Endometrial microvascular endothelial cells (primary cell): ENCODE measurements around the gene CCM2L. TPM values are rescaled to one million over a fixed set of nuclear protein-coding genes. Genes with fewer than 3 reads are reported as not detected.

Source experiments
- in situ Hi-C: cut with HindIII; loops from 2 replicates; pipeline ENCODE4 v1.10.0; 2017; ENCODE audit warnings: low sequenced_read_pairs, low pct_unique_long_range_greater_than_20kb; ENCODE audit errors: inconsistent ontology term
- total RNA-seq: library from RNA; depleted of rRNA; stranded (reverse); fragments of >200 nt; gene quantifications from one replicate; pipeline ENCODE4 v1.2.3, GENCODE V29; 2015; ENCODE audit errors: inconsistent ontology term

Gene CCM2L
- total RNA-seq, 1 donor from 2014 or later, result 13.1 TPM

- in situ Hi-C loops, result no loop called here
Observed at GRCh38 chr20:32072168-32072750, 62.0 kb downstream of the CCM2L start.

GRCh38 chr20:32075534-32075933, 65.3 kb downstream of the CCM2L start:
- in situ Hi-C loops, result no loop called here

- in situ Hi-C loops, result no loop called here
Observed at GRCh38 chr20:32077190-32077589, 67.0 kb downstream of the CCM2L start.

DNA sequence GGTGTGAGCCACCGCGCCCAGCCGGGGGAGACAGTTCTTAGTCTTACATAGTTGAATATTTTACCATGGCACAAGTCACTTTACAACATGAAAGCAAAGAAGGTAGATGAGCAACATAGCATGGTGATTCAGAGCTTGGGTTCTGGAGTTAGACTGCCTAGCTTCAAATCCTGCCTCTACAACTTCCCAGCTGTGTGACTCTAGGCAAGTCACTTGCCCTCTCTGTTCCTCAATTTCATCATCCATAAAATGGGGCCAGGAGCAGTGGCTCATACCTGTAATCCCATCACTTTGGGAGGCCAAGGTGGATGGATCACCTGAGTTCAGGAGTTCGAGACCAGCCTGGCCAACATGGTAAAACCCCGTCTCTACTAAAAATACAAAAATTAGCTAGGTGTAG, 68.1 kb downstream of the CCM2L start:
- in situ Hi-C loops, result no loop called here

DNA sequence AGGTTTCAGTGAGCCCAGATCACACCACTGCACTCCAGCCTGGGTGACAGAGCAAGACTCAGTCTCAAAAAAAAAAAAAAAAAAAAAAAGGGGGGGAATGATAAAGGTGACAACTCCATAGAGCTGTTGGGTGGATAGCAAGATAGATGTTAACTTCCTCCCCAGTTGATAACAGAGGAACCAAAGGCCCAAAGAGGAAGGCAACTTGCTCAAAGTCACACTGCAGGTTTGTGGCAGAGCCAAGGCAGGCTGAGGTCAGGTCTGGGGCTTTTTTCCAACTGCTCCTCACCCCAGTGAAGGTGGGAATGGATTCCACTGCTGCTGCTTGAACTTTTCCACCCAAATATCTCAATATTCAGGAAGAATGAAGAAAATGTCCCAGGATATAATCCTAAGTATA, 68.6 kb downstream of the CCM2L start:
- in situ Hi-C loops, result no loop called here

GRCh38 chr20:32079655-32080109, 69.4 kb downstream of the CCM2L start:
- in situ Hi-C loops, result no loop called here

DNA sequence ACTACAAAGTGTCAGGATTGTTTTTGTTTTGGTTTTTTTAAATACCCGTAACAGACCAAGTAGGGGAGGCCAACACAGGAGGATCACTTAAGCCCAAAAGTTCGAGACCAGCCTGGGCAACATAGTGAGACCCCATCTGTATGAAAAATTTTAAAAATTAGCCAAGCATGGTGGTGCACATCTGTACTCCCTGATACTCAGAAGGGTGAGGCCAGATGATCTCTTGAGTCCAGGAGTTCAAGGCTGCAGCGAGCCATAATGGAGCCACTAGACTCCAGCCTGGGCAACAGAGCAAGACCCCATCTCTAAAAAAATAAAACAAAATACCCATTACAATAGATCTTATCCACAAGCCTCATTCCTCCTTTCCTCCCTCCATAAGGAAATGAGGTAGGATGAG, 70.5 kb downstream of the CCM2L start:
- in situ Hi-C loops, result no loop called here

Other genes with a start within 250 kb of the CCM2L start
- 1.0 TPM for gene MYLK2, start 191.1 kb upstream of the CCM2L start, total RNA-seq
- not detected for gene FOXS1, start 164.8 kb upstream of the CCM2L start, total RNA-seq
- gene DUSP15, start 139.9 kb upstream of the CCM2L start, total RNA-seq, result not detected
- not detected for gene TTLL9, start 139.8 kb upstream of the CCM2L start, total RNA-seq
- gene PDRG1, start 58.4 kb upstream of the CCM2L start, total RNA-seq, result 18.4 TPM
- gene XKR7, start 42.3 kb upstream of the CCM2L start, total RNA-seq, result not detected
- gene HCK, start 41.8 kb downstream of the CCM2L start, total RNA-seq, result not detected
- gene TM9SF4, start 99.3 kb downstream of the CCM2L start, total RNA-seq, result 48.2 TPM
- 4.6 TPM for gene PLAGL2, start 197.3 kb downstream of the CCM2L start, total RNA-seq
- gene POFUT1, start 197.4 kb downstream of the CCM2L start, total RNA-seq, result 66.9 TPM